ENCODE results near the gene TRDMT1. TPM values are rescaled to one million over a fixed set of nuclear protein-coding genes. Genes with fewer than 3 reads are reported as not detected.
A peak's percentile ranks its signal among the peaks of the same experiment; 100 is the strongest.
"Not testable (repeated sequence)": the region's sequence is repeated elsewhere in the genome, so short reads cannot be mapped to it uniquely, and the experiment has no call there.

TRDMT1 gene
- total RNA-seq, 2 donors from 2014 or later: 8.1 to 13.0 TPM

- H3K27ac ChIP-seq (ENCODE audit: low read depth, low read length): no peak overlapping the region
- H3K27ac Mint-ChIP-seq: no peak overlapping the region
Observed at GRCh38 chr10:17116193-17116592, 85.3 kb downstream of the TRDMT1 start.

GRCh38 chr10:17115683-17116082 is 85.8 kb downstream of the TRDMT1 start:
- DNase-seq: no peak
- Histone ChIP-seq H3K27me3 (ENCODE audit: control insufficient read depth, insufficient read depth, low read length, poor library complexity, severe bottlenecking) (no peaks in the 10 kb centered on the region), H3K4me1 (ENCODE audit: control insufficient read depth, insufficient read depth, low read length) (peaks cover 10% of the 10 kb centered on the region), H3K9me3 (ENCODE audit: control insufficient read depth, low read length) (no peaks in the 10 kb centered on the region), H3K27ac (ENCODE audit: low read depth, low read length) (no peak overlapping the region), H3K36me3 (ENCODE audit: control insufficient read depth, insufficient read depth, low read length) (no peaks in the 10 kb centered on the region), H3K4me3 (ENCODE audit: low read length) (no peak overlapping the region), H3K9ac (ENCODE audit: extremely low read depth, low read length, poor library complexity, severe bottlenecking) (no peak overlapping the region)
- H3K27me3 Mint-ChIP-seq (ENCODE audit: insufficient read depth): no peaks in the 10 kb centered on the region
- no peak overlapping the region for H3K4me3 Mint-ChIP-seq
- H3K36me3 Mint-ChIP-seq (ENCODE audit: low read depth): no peaks in the 10 kb centered on the region
- H3K9me3 Mint-ChIP-seq: no peaks in the 10 kb centered on the region
- TF ChIP-seq CTCF (conservative IDR thresholded peaks at IDR 0.05): peak; percentile 46
- 86 to 93% methylated on average over 3 to 5 of the region's 5 CpGs for WGBS, 2 experiments (ENCODE audit: insufficient coverage in 1 of 2, insufficient read length in 1 of 2)
- peaks cover 35% of the 10 kb centered on the region for H3K4me1 Mint-ChIP-seq
- peak overlapping the region; percentile 1 for H3K27ac Mint-ChIP-seq

More at GRCh38 chr10:17116193-17116592, 85.3 kb downstream of the TRDMT1 start:
- 83 to 93% methylated on average over 2 to 5 of the region's 5 CpGs for WGBS, 2 experiments (ENCODE audit: insufficient coverage in 1 of 2, insufficient read length in 1 of 2)
- H3K27me3 ChIP-seq (ENCODE audit: control insufficient read depth, insufficient read depth, low read length, poor library complexity, severe bottlenecking): no peaks in the 10 kb centered on the region
- H3K4me3 ChIP-seq (ENCODE audit: low read length): no peak overlapping the region
- TF ChIP-seq CTCF (conservative IDR thresholded peaks at IDR 0.05): no peak
- no peak overlapping the region for H3K4me3 Mint-ChIP-seq
- H3K36me3 Mint-ChIP-seq (ENCODE audit: low read depth): no peaks in the 10 kb centered on the region
- H3K27me3 Mint-ChIP-seq (ENCODE audit: insufficient read depth): no peaks in the 10 kb centered on the region
- H3K4me1 Mint-ChIP-seq: peaks cover 39% of the 10 kb centered on the region
- H3K9me3 Mint-ChIP-seq: no peaks in the 10 kb centered on the region
- no peaks in the 10 kb centered on the region for H3K36me3 ChIP-seq (ENCODE audit: control insufficient read depth, insufficient read depth, low read length)
- no peak overlapping the region for H3K9ac ChIP-seq (ENCODE audit: extremely low read depth, low read length, poor library complexity, severe bottlenecking)
- peak; percentile 51 for DNase-seq
- H3K9me3 ChIP-seq (ENCODE audit: control insufficient read depth, low read length): no peaks in the 10 kb centered on the region
- peaks cover 10% of the 10 kb centered on the region for H3K4me1 ChIP-seq (ENCODE audit: control insufficient read depth, insufficient read depth, low read length)

- H3K9ac ChIP-seq (ENCODE audit: extremely low read depth, low read length, poor library complexity, severe bottlenecking); H3K4me3 Mint-ChIP-seq; H3K27ac Mint-ChIP-seq; H3K4me3 ChIP-seq (ENCODE audit: low read length); DNase-seq; H3K27me3 Mint-ChIP-seq (ENCODE audit: insufficient read depth); H3K36me3 ChIP-seq (ENCODE audit: control insufficient read depth, insufficient read depth, low read length); H3K27me3 ChIP-seq (ENCODE audit: control insufficient read depth, insufficient read depth, low read length, poor library complexity, severe bottlenecking); H3K27ac ChIP-seq (ENCODE audit: low read depth, low read length); H3K36me3 Mint-ChIP-seq (ENCODE audit: low read depth); H3K4me1 ChIP-seq (ENCODE audit: control insufficient read depth, insufficient read depth, low read length); H3K9me3 Mint-ChIP-seq; H3K9me3 ChIP-seq (ENCODE audit: control insufficient read depth, low read length): not testable (repeated sequence)
- 95 to 96% methylated on average over 11 to 13 of the region's 13 CpGs for WGBS, 2 experiments (ENCODE audit: insufficient coverage in 1 of 2, insufficient read length in 1 of 2)
- peaks cover 29% of the 10 kb centered on the region for H3K4me1 Mint-ChIP-seq
Observed at GRCh38 chr10:17114878-17115444, 86.5 kb downstream of the TRDMT1 start.
